GOT3 (cell line): ENCODE results near the gene PCSK2.

ENCODE experiments used
- DNase-seq: peaks from one replicate; lab custom pipeline; 2025; ENCODE audit warnings: mixed read lengths; lab: John Stamatoyannopoulos, UW

Gene PCSK2

DNA sequence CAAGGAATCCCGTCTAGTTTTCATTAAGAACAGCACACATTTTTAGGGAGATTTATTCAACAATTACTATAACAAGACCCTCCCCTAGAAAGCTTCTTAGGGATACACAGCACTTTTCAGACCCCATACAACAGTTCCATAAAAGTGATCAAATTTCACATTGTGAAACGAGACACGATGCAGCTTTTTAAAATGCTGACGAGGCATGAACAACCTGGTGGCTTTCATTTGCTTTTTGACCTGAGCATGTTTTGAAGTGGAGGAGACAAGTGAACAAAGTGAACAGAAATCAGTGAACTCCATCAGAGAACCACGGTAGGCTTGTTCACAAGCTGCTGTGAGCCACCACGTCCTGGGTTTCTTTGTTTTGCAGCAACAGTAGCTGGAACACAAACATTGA is 112.2 kb downstream of the PCSK2 start:
- DNase-seq: no peak

DNA sequence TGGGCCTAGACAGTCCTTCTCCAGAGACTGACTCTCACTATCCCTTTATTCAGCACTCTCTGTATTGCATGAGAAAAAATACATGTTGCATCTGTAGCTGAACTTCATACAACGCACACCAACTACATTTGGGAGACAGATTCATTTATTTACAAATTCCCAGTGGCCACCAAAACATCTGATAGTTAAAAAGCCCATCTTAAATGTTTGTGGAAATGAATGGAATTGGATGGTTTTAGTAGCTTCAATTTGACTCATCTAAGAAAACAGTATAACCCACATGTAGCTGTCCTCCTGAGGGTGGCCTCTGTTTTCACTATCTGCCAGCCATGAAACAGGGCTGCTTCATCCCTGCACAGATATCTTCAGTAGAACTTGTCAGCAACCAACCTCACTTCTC is 116.3 kb downstream of the PCSK2 start:
- no peak for DNase-seq

DNA sequence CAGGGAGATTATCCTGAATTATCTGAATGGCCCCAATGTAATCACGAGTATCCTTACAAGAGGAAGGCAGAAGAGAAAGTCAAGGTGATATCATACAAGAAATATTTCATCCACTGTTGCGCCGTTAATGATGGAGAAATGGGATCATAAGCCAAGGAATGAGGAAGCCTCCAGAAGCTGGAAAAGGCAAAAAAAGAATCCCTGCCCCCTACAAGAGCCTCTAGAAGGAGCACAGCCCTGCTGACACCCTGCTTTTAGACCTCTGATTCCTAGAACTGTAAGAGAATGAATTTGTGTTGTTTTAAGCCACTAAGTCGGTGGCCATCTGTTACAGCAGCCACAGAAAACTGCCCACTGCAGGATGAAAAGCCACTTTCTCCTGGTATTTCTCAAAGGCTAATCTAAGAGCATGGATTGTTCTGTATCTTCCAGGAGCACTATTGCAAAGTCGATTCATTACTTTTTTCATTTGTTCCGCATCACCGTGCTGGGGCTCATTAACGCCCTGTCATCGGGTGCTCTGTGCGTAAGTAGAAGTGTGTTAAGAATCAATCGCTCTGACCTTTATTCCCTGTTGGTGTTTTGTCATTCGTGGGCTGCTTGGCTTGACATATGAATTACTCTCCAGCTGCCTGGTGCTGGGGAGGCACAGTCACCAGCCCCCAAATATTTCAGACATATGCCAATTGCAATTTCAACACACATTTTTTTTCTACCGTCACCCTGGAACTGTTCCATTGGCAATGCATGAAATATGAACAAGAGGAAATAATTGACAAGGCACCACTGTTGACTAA is 117.0 kb downstream of the PCSK2 start:
- DNase-seq: no peak

DNA sequence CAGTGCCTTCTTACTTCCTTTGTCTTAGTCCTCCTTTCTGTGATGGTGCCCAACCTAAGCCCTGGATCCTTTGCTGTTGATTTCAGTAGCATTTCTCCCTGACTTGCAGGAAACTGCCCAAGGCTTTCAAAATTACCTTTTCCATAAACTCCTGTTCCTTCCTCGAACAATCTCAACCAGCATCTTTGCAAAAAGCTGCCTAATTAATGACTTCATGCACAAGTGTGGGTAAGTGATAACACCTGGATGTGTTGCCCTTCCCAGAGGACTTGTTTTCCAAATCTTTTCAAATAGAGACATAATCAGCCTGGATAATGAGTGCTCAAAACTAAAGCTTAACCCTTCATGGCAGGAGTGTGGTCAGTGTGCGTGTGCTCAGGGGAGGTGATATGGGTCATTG is 118.0 kb downstream of the PCSK2 start:
- DNase-seq: no peak

DNA sequence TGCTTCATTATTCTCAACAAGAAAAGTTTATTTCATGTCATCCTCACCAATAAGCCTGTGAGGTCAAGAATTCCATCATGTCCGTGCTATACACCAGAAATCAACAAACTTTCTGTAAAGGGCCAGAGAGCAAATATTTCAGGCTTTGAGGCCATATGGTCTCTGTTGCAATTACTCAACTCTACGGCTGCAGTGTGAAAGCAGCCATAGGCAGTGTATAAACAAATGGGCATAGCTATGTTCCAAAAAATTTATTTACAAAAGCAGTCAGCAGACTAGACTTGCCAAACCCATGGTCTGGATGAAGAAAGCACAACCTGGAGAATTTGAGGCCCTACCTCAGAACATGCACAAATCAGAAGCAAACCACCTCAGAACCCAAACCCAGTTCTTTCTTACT is 118.5 kb downstream of the PCSK2 start:
- no peak for DNase-seq

DNA sequence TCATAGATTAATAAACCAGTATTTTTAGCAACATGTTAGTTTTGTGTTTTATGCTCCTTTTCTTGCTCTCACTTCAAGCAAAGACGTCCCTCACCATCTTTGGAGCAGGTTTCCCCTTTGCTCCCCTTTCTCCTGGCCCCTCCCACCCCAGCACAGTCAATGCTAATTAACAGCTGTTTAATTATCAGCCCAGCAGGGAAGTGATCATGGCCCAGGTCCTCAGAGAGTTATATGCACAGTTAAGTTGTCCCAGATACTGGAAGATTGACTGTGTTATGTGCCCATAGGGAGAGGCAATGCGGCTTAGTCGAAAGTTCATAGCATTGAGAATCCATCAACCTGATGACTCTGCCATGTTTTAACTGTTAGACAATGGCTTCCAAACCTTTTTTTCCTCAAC is 123.5 kb downstream of the PCSK2 start:
- DNase-seq: no peak

DNA sequence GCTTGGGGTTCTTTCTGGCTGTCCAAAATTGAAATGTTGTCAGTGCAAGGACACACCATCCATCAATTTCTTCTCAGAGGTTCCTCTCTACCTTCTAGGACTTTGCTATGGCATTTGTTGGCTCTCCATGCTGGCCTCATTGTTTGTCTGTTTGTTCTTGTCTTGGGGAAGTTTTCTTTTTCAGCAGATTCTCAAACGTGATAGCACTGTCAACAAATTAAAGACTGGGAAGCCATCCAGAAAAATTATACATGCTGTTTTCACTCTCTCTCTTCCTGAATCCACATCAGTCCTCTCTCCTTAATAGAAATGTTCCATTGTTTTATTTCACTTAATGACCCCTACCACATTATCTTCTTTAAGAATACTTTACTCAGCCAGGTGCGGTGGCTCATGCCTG is 130.4 kb downstream of the PCSK2 start:
- no peak for DNase-seq

DNA sequence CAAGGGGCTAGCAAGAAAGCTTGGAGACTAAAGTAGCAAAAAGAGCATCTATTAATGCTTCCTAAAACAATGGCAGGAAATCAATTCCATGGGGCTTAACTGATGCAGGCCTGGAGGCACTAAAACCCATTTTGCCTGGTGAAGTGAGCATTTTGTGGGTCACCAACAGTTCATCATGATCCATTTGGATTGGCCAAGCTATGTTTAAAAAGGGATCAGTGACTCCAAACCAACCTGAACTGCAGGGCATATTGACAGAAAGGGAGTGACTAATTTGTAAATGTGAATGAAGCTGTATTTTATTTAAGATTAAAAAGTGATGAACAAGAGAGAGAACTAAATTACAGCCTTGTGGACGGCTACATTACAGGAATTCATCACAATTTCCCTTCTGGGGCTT is 132.0 kb downstream of the PCSK2 start:
- no peak for DNase-seq

DNA sequence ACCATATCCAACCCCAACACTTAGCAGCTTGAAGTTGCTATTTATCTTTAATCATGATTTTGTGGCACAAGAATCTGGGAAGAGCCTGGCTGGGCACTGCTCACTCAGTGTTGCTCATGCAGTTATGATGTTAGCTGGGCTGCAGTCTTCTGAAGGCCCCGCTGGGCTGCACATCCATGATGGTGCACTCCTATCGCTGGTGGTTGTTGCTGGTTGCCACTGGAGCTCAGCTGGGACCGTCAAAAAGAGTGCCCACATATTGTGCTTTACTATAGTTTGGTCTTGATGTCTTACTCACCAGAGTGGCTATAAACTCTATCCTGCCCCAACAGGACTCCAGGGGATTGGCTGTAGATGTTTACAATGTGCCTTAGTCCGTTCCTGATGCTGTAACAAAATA is 137.8 kb downstream of the PCSK2 start:
- no peak for DNase-seq

DNA sequence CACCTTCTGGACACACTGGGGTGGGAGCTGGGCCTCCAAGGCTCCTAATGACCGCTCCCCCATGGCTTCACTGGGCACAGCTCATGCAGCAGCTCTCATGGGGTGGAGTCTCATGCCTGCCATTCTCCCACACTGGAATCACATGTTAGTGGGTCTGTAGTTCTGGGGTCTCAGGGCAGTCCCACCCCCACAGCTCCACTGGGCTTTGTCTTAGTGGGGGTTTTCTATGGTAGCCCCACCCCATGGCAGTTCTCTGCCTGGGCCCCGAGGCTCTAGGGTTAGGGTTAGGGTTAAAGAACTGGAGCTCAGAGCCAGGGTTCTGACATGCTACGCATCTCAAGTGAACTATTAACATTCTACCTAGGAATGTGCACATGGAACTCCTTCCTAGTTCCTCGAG is 139.0 kb downstream of the PCSK2 start:
- DNase-seq: no peak

DNA sequence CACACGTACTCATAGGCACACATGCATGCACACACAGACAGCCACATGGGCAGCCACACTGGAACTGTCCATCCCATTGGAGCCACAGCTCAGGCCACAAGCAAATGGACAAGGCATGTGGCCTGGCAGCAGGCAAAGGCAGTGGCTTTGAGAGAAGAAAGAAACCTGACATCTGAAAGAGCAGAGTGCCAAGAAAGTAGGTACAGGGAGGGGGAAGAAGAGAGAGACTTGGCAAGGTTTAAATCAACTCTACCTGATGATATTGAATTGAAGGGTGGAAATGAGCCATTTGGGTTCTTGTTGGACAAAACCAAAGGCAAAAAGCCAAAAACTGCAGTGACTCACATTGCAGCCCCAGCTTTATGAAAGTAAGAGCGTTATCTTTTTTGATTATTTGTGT is 142.7 kb downstream of the PCSK2 start:
- DNase-seq: no peak

DNA sequence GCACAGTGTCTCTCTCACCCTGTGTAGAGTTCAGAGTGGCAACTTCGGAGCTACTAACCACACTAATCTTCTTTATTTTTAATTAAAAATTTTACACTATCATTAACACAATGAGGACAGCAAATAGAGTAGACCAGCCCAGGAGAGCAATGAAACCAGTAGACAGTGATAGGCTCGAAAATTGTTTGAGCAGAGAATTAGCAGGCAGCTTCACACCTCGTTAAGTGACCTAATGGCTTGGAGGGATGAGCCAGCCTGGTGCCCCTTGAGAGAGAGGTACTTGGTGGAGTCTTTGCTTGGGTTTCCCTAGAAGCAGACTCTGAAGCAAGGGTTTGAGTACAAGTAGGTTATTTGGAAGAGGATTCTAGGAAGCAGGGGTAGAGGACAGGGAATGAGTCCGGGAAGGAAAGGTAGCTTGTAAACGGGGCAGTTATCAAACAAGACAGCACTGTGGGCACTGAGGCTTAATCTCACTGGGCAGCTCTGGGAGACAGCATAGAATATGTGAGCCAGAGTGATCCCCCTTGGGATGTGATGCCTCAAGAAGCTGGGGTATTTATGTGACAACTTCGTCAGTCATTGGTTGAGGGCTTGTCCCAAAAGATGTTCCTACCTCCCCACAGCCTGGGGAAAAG is 146.1 kb downstream of the PCSK2 start:
- DNase-seq: no peak

DNA sequence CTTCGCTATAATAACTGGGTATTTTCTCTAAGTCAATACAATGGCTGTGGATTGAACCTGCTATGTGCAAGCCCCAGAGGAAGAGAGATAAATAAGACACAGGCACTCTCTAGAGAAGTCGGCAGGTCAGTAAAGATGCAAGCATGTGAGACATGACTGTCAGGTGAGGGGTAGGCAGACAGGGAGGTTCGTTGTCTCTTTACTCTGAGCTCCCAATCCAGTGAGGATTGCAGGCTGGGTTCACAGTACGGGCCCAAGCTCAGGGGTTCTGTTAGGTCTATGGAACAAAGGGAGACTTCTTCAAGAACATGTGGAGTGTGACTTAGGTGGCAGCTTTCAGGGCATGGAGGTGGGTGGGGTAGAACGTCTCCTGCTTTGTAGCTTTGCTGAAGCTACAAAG is 147.2 kb downstream of the PCSK2 start:
- DNase-seq: no peak

DNA sequence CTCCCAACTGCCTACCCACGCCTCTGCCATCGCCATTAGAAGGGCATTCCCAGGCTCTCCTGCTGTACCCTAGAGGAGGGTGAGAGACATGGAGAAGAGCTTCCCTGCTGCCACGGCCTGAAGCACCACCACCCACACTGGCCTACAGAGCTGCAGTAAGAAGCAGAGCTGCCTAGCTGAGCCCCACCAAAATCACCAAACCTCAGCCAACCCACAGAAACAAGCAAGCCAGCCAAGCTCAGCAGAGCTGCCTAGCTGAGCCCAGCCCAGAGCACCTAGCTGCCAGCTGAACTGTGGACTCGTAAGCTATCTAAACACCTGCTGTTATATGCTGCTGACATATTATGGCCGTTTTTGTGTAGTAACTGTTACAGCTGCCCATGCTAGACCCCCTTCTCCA is 149.2 kb downstream of the PCSK2 start:
- no peak for DNase-seq

DNA sequence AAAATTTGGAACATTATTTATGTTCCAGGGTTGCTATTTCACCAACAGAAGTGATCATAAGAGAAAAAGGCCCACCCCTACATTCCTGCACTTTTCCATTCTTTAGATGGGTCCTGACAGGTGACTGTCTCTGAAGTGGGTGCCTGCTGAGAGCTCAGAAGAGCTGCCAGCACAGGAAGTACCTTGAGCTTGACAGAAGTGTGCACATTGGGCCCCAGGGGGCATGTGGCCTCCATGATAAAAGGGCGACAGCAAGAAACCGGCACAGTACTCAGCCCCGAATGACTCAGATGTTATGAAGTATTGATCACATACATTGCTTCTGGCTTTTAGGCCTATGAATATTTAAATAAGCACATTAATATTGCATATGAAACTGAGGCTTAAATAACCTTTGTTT is 150.4 kb downstream of the PCSK2 start:
- DNase-seq: no peak

DNA sequence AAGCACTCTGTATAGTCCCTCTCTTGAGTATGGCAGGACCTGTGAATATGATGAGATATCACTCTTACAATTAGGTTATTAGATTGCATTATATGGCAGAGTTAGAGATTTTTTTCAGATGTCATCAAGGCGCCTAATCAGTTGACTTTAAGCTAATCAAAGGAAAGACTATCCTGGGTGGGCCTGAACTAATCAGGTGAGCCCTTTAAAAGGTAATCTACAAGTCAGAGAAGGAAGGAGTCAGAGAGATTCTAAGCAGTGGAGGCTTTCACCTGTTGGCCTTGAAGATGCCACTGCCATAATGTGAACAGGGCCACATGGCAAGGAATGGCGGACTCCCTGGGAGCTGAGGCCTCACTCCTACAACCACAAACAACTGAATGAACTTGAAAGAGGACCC is 152.8 kb downstream of the PCSK2 start:
- DNase-seq: no peak

DNA sequence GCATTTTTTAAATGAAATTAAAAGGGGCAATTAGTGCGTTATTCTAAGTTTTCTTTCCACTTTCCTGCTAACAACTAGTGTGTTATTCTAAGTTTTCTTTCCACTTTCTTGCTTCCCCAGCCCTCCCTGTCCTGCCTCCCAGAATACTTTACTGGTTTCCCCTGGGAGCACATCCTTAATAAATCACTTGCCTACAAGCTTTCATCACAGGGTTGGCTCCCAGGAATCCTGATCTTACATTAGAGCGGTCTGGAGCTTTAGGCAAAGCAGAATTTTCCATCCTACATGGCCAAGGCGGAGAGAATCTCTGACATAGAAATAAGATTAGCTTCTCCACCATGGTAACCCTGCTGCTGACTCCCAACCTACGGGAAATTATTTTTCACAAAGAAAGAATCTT is 154.0 kb downstream of the PCSK2 start:
- no peak for DNase-seq

DNA sequence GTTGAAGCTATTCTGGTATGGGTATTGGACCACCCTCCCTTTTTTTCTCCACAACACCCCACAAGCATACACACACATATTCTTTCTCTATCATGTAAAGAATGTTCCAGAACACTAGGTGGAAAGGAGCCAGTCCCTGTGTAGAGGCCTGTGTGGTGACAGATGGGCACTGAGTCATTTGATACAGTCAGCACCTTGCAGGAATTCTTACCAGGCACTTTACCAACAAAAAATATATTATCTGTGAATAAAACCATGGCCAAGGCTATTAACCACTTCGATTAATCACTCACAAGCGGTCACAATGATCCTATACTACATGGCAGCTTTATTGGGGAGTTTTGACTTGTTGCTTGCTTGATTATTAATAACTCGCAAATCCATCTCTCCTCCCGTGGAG is 154.9 kb downstream of the PCSK2 start:
- DNase-seq: no peak

DNA sequence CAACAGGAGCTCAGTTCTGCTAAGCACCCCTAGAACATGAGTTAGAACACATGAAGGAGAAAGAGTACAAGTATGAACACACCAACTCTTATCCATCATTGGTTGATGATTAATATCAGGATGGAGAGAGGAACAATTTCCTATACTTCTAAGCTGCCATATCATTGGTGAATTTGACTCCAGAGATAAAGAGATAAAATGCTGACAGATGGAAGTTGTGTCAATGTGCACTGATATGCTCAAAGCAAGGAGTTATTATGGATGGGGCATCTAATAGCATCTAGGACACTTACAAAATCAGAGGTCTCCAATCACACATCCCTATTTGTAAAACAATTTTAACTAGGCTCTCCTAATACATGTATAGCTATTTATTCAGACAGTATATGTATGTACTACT is 159.0 kb downstream of the PCSK2 start:
- DNase-seq: no peak

DNA sequence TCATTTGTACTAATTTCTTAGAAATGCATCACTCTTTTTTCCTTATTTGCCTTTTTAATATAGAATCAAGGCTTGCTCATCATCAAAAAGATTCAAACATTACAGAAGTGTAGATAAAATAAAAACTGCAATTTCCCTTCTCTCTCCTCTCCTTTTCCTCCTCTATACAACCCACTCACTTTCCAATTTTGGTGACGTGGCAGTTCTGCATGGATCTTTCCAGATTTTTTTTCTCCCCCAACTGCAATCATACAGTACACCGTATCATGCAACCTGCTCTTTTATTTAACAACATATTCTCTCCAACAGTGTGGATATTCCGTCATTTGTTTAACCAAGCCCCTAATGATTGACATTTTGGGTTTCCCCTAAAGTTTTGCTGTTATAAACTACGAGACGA is 163.8 kb downstream of the PCSK2 start:
- no peak for DNase-seq

DNA sequence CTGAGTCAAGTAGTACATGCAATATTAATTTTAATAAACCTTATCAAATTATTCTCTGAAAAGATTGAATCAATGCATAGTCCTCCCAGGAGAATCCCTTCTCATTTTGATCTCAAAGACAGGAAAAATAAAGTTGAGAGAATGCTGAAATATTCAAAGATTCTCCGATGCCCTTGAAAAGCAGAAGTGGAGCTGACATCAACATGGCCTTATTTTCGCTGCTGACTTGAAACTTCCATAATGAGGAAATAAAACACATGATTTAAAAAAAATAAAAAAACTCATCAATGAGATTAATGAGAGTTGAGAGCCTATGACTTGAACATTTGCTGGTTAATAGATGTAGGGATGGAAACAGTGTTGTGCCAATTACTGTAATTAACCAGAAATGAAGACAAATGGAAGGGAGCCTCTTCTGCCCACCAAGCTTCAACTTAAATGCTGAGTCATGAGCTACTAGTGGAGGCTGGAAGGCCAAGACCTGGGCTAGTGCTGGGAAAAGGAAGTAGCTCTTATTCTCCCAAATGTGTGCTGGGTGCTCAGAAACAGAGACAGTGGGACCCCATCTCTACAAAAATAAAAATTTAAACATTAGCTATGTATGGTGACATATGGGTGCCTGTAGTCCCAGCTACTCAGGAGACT is 164.4 kb downstream of the PCSK2 start:
- no peak for DNase-seq

DNA sequence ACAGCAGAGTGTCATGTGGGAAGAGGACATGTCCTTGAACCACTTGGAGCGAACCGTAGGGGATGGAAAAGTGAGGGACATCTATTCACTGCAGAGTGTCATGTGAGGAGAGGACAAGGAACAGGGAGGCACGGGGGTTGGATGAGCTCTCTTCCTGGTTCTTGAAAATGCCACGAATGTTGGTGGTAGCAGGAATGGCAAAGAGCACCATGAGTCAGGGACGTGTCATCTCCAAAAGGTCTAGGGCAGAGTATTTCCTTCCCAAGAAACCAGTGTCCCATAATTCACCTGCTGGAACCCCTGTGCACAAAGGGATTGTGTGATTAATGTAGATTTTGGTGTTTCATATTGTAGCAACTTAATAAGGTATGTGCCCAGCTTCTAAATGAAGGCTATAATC is 167.6 kb downstream of the PCSK2 start:
- DNase-seq: no peak

DNA sequence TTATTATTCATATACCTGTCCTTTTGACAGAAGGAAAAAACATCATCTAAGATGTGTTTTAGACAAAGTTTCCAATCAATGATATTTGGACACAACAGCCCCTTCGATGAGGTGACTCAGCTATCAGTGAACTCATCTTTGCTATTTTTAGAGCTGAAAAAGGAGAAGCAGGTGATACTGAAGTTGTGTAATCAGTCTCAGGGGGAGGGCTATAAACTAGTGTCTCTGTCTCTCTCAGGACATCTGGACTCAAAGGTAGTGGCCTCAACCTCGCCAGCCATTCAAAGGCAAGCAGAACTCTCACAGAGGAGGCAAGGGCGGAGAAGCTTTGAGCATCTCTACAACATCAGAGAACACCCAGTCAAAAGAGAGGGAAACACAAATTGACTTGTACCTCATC is 168.9 kb downstream of the PCSK2 start:
- no peak for DNase-seq
